Measurements from ENCODE around the gene AP4M1. TPM values are rescaled to one million over a fixed set of nuclear protein-coding genes. Genes with fewer than 3 reads are reported as not detected.

The AP4M1 gene
- total RNA-seq, 2 experiments from 2014 or later: 10.6 to 15.2 TPM

DNA sequence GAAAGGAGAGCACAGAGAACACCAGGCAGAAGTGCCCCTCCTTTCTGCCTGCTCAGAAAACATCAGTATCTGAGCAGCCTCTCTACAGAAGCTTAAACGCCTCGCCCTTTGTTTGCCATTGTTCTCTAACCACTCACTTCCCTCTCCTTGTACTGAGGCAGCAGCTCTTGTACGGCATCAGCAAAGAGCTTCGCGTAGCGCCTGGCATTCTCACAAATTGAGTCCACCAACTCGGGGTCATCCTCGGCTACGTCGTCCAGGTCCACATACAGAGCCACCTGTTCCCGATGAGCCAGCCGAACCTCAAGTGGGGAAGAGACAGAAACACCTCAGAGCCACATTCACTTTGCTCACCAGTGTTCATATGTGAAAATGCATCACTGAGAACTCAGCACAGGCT lies 2.0 kb upstream of the AP4M1 start:
- ChIA-PET POLR2A (interaction anchor here (0.5 to 4.2 kb wide), 4 partner anchors 13 to 78 kb away, joined by 3 to 169 read pairs (median 22); partner anchors contain the start of genes COPS6 and ZNF3), CTCF (interaction anchor here (1.0 to 3.7 kb wide), 2 partner anchors 17 to 606 kb away, joined by 3 to 21 read pairs; no protein-coding TSS in a partner anchor)
- H3K4me1 Mint-ChIP-seq: peaks cover 47% of the 10 kb centered on the region
- no peaks in the 10 kb centered on the region for H3K27me3 Mint-ChIP-seq
- peaks cover 60% of the 10 kb centered on the region for H3K36me3 Mint-ChIP-seq (ENCODE audit: low read depth)
- no peak for DNase-seq
- H3K4me3 Mint-ChIP-seq: peak overlapping the region; percentile 84
- peak overlapping the region; percentile 16 for H3K27ac Mint-ChIP-seq
- H3K9me3 Mint-ChIP-seq: no peaks in the 10 kb centered on the region

- H3K27ac Mint-ChIP-seq: peak overlapping the region; percentile 90
- H3K4me3 Mint-ChIP-seq: peak overlapping the region; percentile 84
- peaks cover 53% of the 10 kb centered on the region for H3K36me3 Mint-ChIP-seq (ENCODE audit: low read depth)
- DNase-seq: peak; percentile 89
- H3K9me3 Mint-ChIP-seq: no peaks in the 10 kb centered on the region
- H3K27me3 Mint-ChIP-seq: no peaks in the 10 kb centered on the region
- POLR2A ChIA-PET: interaction anchor here (0.8 to 4.2 kb wide), 37 partner anchors 8 to 774 kb away, joined by 3 to 169 read pairs (median 4); partner anchors contain the start of genes AGFG2, BUD31, CNPY4 and COPS6
- peaks cover 44% of the 10 kb centered on the region for H3K4me1 Mint-ChIP-seq
- CTCF ChIA-PET: interaction anchor here (1.2 to 3.7 kb wide), 5 partner anchors 13 to 328 kb away, joined by 4 to 21 read pairs (median 4); partner anchors contain the start of gene ZCWPW1
Measured at GRCh38 chr7:100100420-100101015, 925 bp upstream of the AP4M1 start.

DNA sequence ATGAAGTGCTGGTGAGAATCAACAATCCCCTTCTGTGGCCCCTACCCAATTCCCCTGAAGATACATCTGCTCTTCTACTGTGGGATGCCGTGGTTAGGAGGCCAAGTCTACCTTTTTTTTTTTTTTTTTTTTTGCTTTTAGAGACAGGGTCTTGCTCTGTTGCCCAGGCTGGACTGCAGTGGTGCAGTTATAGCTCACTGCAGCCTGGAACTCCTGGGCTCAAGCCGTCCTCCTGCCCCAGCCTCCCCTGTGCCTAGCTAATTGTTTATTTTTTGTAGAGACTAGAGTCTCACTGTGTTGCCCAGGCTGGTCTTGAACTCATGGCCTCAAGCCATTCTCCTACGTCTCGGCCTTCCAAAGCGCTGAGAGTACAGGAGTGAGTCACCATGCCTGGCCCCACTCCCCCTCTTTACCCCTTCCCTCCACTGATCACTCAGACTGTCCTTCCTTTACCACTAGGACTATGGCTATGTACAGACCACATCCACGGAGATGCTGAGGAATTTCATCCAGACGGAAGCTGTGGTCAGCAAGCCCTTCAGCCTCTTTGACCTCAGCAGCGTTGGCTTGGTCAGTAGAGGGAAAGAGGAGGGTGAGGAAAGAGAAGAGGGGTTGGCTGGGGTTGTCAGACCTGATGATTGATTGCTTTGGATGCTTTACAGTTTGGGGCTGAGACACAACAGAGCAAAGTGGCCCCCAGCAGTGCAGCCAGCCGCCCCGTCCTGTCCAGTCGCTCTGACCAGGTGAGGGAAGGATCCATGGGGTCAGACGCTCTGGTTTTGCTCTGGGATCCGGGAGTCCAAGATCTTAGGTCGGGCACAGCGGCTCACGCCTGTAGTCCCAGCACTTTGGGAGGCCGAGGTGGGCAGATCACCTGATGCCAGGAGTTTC lies 1.8 kb downstream of the AP4M1 start:
- POLR2A ChIA-PET: interaction anchor here (1.1 to 4.2 kb wide), 8 partner anchors 10 to 483 kb away, joined by 3 to 169 read pairs (median 20); partner anchors contain the start of genes CNPY4, COPS6, FBXO24 and LAMTOR4
- no peak for DNase-seq
- Mint-ChIP-seq H3K36me3 (ENCODE audit: low read depth) (peaks cover 52% of the 10 kb centered on the region), H3K27me3 (no peaks in the 10 kb centered on the region), H3K9me3 (no peaks in the 10 kb centered on the region), H3K4me1 (peaks cover 32% of the 10 kb centered on the region), H3K4me3 (peak overlapping the region; percentile 84), H3K27ac (peak overlapping the region; percentile 32)
- CTCF ChIA-PET: interaction anchor here (0.6 to 2.6 kb wide), 6 partner anchors 17 to 1211 kb away, joined by 3 to 15 read pairs (median 3); partner anchors contain the start of gene LAMTOR4

DNA sequence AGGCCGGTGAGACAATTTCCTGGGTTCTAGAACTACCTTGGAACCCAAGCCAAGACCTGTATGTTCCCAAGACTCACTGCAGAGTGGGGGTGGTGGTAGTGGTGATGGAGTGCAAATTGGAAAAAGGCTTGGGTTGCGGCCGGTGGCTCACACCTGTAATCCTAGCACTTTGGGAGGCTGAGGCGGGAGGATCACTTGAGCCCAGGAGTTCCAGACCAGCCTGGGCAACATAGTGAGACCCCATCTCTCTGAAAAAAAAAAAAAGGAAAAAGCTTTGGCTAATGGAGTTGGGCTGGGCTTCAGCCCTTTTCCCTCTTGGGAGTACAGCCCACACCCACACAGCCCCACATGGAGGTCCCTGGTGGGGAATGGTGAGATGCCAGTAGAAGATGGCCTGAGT lies 4.1 kb downstream of the AP4M1 start:
- Mint-ChIP-seq H3K9me3 (no peaks in the 10 kb centered on the region), H3K4me3 (no peak overlapping the region), H3K4me1 (peaks cover 15% of the 10 kb centered on the region), H3K36me3 (ENCODE audit: low read depth) (peaks cover 45% of the 10 kb centered on the region), H3K27ac (no peak overlapping the region), H3K27me3 (no peaks in the 10 kb centered on the region)
- POLR2A ChIA-PET: interaction anchor here (3.0 kb wide), 1 partner anchor 21 kb away, joined by 13 read pairs; the partner anchor contains the start of gene MBLAC1
- CTCF ChIA-PET: no interaction called here
- no peak for DNase-seq

- no peaks in the 10 kb centered on the region for H3K9me3 Mint-ChIP-seq
- H3K36me3 Mint-ChIP-seq (ENCODE audit: low read depth): peaks cover 51% of the 10 kb centered on the region
- H3K27ac Mint-ChIP-seq: no peak overlapping the region
- CTCF ChIA-PET: no interaction called here
- peaks cover 12% of the 10 kb centered on the region for H3K4me1 Mint-ChIP-seq
- no peak for DNase-seq
- POLR2A ChIA-PET: interaction anchor here (3.0 kb wide), 1 partner anchor 19 kb away, joined by 13 read pairs; the partner anchor contains the start of gene MBLAC1
- no peaks in the 10 kb centered on the region for H3K27me3 Mint-ChIP-seq
- H3K4me3 Mint-ChIP-seq: no peak overlapping the region
Measured at GRCh38 chr7:100106633-100107032, 5.2 kb downstream of the AP4M1 start.

- Mint-ChIP-seq H3K27me3 (no peaks in the 10 kb centered on the region), H3K4me3 (no peak overlapping the region), H3K27ac (no peak overlapping the region), H3K9me3 (no peaks in the 10 kb centered on the region), H3K36me3 (ENCODE audit: low read depth) (peaks cover 54% of the 10 kb centered on the region), H3K4me1 (peaks cover 12% of the 10 kb centered on the region)
- POLR2A ChIA-PET: no interaction called here
- CTCF ChIA-PET: no interaction called here
- no peak for DNase-seq
Measured at GRCh38 chr7:100107125-100107737, 5.8 kb downstream of the AP4M1 start.

DNA sequence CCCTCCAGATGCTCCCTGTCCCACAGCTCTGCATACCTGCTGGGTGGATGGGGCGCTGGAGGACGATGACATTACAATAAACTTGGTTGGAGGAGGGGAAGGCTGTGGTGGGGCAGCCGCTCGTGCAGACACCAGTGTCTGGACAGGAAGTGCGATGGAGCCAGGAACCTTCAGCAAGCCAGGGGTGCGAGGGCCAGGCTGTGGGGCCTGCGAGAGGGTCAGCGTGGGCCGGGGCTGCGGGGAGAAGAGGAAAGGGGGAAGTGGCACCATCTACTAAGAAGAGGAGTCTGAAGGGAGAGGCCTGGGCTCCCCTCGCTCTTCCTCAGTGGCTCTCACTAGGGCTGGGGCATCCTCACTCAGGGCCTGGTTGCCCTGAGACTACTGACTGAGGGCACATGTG lies 6.4 kb downstream of the AP4M1 start:
- ChIA-PET POLR2A (no interaction called here), CTCF (no interaction called here)
- Mint-ChIP-seq H3K27ac (no peak overlapping the region), H3K4me1 (peaks cover 6% of the 10 kb centered on the region), H3K36me3 (ENCODE audit: low read depth) (peaks cover 58% of the 10 kb centered on the region), H3K4me3 (no peak overlapping the region), H3K9me3 (no peaks in the 10 kb centered on the region), H3K27me3 (no peaks in the 10 kb centered on the region)
- DNase-seq: no peak

DNA sequence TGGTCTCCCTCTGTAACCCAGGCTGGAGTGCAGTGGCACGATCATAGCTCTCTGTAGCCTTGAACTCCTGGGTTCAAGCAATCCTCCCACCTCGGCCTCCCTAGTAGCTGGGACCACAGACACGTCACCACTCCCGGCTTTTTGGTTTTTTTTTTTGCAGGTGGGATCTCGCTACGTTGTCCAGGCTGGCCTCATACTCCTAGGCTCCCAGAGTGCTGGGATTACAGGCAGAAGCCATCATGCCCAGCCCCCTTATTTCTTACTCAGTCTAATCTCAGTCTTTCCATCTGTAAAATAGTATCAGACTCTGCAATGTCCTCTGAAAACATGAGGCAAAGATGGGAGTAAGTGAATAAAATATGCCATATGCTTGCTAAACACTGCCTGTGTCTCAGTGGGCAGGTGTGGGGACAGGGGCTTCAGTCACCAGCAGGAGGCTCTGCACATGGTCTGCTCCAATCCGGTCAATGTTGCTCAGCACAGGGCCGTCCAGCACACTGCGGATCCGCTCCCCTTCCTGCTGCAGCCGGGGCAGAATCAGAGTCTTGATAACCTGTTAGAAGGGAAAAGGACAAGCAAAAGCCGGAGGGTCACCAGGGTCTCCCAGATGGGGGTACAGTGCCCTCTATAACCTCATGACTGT lies 8.2 kb downstream of the AP4M1 start:
- Mint-ChIP-seq H3K9me3 (no peaks in the 10 kb centered on the region), H3K36me3 (ENCODE audit: low read depth) (peaks cover 56% of the 10 kb centered on the region), H3K27ac (no peak overlapping the region), H3K4me1 (no peaks in the 10 kb centered on the region), H3K4me3 (no peak overlapping the region), H3K27me3 (no peaks in the 10 kb centered on the region)
- CTCF ChIA-PET: no interaction called here
- POLR2A ChIA-PET: no interaction called here
- no peak for DNase-seq

DNA sequence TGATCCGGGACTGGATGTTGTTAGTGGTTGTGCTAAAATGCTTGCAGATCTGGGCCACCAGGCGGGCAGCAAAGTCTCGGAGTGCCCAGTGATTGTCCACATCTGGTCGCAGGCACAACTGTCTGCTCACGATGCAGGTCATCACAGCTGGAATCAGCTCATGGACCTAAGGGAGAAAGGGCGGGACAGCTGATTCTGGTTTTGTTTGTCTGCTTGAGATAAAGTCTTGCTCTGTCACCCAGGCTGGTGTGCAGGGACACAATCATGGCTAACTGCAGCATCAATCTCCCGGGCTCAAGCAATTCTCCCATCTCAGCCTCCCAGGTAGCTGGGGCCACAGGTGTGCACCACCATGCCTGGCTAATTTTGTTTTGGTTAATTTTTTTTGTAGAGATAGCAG lies 9.7 kb downstream of the AP4M1 start:
- Mint-ChIP-seq H3K4me1 (no peaks in the 10 kb centered on the region), H3K36me3 (ENCODE audit: low read depth) (peaks cover 52% of the 10 kb centered on the region), H3K4me3 (no peak overlapping the region), H3K27ac (no peak overlapping the region), H3K9me3 (no peaks in the 10 kb centered on the region), H3K27me3 (no peaks in the 10 kb centered on the region)
- CTCF ChIA-PET: interaction anchor here (0.5 to 2.6 kb wide), 2 partner anchors 15 to 22 kb away, joined by 3 to 7 read pairs; no protein-coding TSS in a partner anchor
- POLR2A ChIA-PET: interaction anchor here (1.4 to 5.3 kb wide), 2 partner anchors 9 to 10 kb away, joined by 3 to 32 read pairs; partner anchors contain the start of genes AP4M1 and MCM7
- DNase-seq: no peak

GRCh38 chr7:100111914-100112313 lies 10.5 kb downstream of the AP4M1 start:
- ChIA-PET CTCF (interaction anchor here (2.6 kb wide), 1 partner anchor 21 kb away, joined by 7 read pairs; no protein-coding TSS in a partner anchor), POLR2A (interaction anchor here (0.7 to 5.3 kb wide), 3 partner anchors 8 to 17 kb away, joined by 3 to 32 read pairs (median 3); partner anchors contain the start of genes AP4M1 and MCM7)
- DNase-seq: no peak
- Mint-ChIP-seq H3K27ac (no peak overlapping the region), H3K4me3 (no peak overlapping the region), H3K9me3 (no peaks in the 10 kb centered on the region), H3K27me3 (no peaks in the 10 kb centered on the region), H3K36me3 (ENCODE audit: low read depth) (peaks cover 52% of the 10 kb centered on the region), H3K4me1 (peaks cover 2% of the 10 kb centered on the region)

GRCh38 chr7:100115026-100115425 lies 13.6 kb downstream of the AP4M1 start:
- H3K27me3 Mint-ChIP-seq: no peaks in the 10 kb centered on the region
- H3K27ac Mint-ChIP-seq: no peak overlapping the region
- CTCF ChIA-PET: no interaction called here
- POLR2A ChIA-PET: interaction anchor here (1.3 to 5.3 kb wide), 2 partner anchors 11 to 14 kb away, joined by 6 to 32 read pairs; partner anchors contain the start of genes AP4M1, MBLAC1 and MCM7
- H3K9me3 Mint-ChIP-seq: no peaks in the 10 kb centered on the region
- H3K4me1 Mint-ChIP-seq: peaks cover 13% of the 10 kb centered on the region
- DNase-seq: no peak
- peaks cover 34% of the 10 kb centered on the region for H3K36me3 Mint-ChIP-seq (ENCODE audit: low read depth)
- no peak overlapping the region for H3K4me3 Mint-ChIP-seq

All from activated CD4-positive, alpha-beta memory T cell treated with anti-CD3 and anti-CD28 coated beads, Interleukin-2, amount 10 ng/mL, durations not matched to agents 7 days and 5 days (primary cell).